ENCODE results near the gene SERAC1.

Gene SERAC1

GRCh38 chr6:158073776-158074175 lies 94.3 kb downstream of the SERAC1 start:
- no peak for DNase-seq

- DNase-seq: peak; percentile 33
These were observed 95.9 kb downstream of the SERAC1 start for GRCh38 chr6:158072083-158072721.

- DNase-seq: no peak
These were observed 96.7 kb downstream of the SERAC1 start for GRCh38 chr6:158071121-158072082.

DNA sequence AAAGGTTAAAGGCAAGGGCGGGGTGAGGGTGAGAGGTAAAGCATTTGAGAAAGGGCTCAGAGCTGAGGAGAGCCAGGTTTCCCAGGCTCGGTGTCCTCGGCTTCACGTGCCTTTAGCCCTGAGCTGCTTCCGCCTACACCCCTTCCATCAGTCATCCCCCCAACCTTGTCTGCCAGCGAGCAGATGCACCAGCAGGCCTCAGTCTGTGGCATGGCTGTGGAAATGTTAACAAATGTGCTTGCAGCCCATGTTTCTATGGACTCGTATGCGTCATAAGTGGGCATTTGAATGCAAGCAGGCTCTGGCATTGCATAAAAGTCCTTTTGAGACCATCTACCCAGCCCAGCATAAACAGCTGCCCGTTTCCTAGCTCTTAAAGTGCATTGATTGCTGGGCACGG lies 97.5 kb downstream of the SERAC1 start:
- no peak for DNase-seq

DNA sequence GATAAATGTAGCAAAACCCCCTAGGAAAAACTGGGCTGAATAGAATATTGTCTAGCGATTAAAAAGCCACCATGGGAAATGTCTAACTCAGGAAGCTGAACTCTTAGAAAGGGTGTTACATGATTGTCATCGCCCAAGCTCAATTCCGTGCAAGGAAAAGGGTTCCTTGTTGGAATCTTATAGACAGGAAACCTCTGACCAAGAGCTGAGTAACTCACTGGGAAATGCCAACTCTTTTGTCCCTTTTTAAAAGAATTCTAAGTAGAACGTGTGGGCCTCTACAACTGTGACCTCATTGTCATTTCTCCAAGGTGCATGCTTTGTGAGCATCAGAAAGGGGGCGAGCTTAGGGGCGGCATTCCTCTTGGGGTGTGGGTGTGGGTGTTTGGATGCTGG lies 98.3 kb downstream of the SERAC1 start:
- DNase-seq: no peak

- no peak for DNase-seq
These were observed 98.9 kb downstream of the SERAC1 start for GRCh38 chr6:158068893-158069799.

GRCh38 chr6:158068156-158068892 lies 99.7 kb downstream of the SERAC1 start:
- DNase-seq: no peak

- DNase-seq: no peak
These were observed 100.5 kb downstream of the SERAC1 start for GRCh38 chr6:158067436-158068015.

GRCh38 chr6:158066136-158066781 lies 101.8 kb downstream of the SERAC1 start:
- DNase-seq: no peak

GRCh38 chr6:158064725-158065251 lies 103.3 kb downstream of the SERAC1 start:
- DNase-seq: no peak

- DNase-seq: no peak
These were observed 104.3 kb downstream of the SERAC1 start for GRCh38 chr6:158063736-158064135.

- DNase-seq: no peak
These were observed 106.2 kb downstream of the SERAC1 start for GRCh38 chr6:158061709-158062461.

- DNase-seq: no peak
These were observed 106.7 kb downstream of the SERAC1 start for GRCh38 chr6:158061361-158061708.

GRCh38 chr6:158060455-158061360 lies 107.4 kb downstream of the SERAC1 start:
- no peak for DNase-seq

Data from GDM1 (cell line).